ENCODE results near the gene BIN1.
A peak's percentile ranks its signal among the peaks of the same experiment; 100 is the strongest.
"Not testable (repeated sequence)": the region's sequence is repeated elsewhere in the genome, so short reads cannot be mapped to it uniquely, and the experiment has no call there.

Gene BIN1

GRCh38 chr2:127034051-127034450 lies 72.9 kb downstream of the BIN1 start:
- ATAC-seq (no peak), DNase-seq (ENCODE audit: low spot score in 2 of 2) (no peak)
- Mint-ChIP-seq H3K4me1 (peaks cover 12% of the 10 kb centered on the region), H3K36me3 (no peaks in the 10 kb centered on the region), H3K9me3 (no peaks in the 10 kb centered on the region), H3K4me3 (no peak overlapping the region), H3K27ac (no peak overlapping the region)

- Mint-ChIP-seq H3K9me3 (no peaks in the 10 kb centered on the region), H3K36me3 (no peaks in the 10 kb centered on the region), H3K27ac (no peak overlapping the region), H3K4me3 (no peak overlapping the region), H3K4me1 (peaks cover 4% of the 10 kb centered on the region)
- peak in 1 of 2 donors; percentile 22 for DNase-seq (ENCODE audit: low spot score in 2 of 2)
- ATAC-seq, result no peak
These were observed 74.3 kb downstream of the BIN1 start for GRCh38 chr2:127032621-127033020.

- ATAC-seq (no peak), DNase-seq (ENCODE audit: low spot score in 2 of 2) (no peak)
- H3K4me1 Mint-ChIP-seq, result peaks cover 23% of the 10 kb centered on the region
- peaks cover 1% of the 10 kb centered on the region for H3K9me3 Mint-ChIP-seq
- no peaks in the 10 kb centered on the region for H3K36me3 Mint-ChIP-seq
- no peak overlapping the region for H3K27ac Mint-ChIP-seq
- no peak overlapping the region for H3K4me3 Mint-ChIP-seq
These were observed 77.5 kb downstream of the BIN1 start for GRCh38 chr2:127029350-127030051.

GRCh38 chr2:127028745-127029144 lies 78.2 kb downstream of the BIN1 start:
- H3K36me3 Mint-ChIP-seq; DNase-seq (ENCODE audit: low spot score in 2 of 2); H3K9me3 Mint-ChIP-seq; H3K4me3 Mint-ChIP-seq; ATAC-seq; H3K27ac Mint-ChIP-seq: not testable (repeated sequence)
- peaks cover 25% of the 10 kb centered on the region for H3K4me1 Mint-ChIP-seq

GRCh38 chr2:127027715-127028114 lies 79.2 kb downstream of the BIN1 start:
- H3K4me3 Mint-ChIP-seq, result no peak overlapping the region
- DNase-seq (ENCODE audit: low spot score in 2 of 2), result no peak
- no peaks in the 10 kb centered on the region for H3K36me3 Mint-ChIP-seq
- no peak for ATAC-seq
- peaks cover 8% of the 10 kb centered on the region for H3K9me3 Mint-ChIP-seq
- peaks cover 25% of the 10 kb centered on the region for H3K4me1 Mint-ChIP-seq
- H3K27ac Mint-ChIP-seq, result no peak overlapping the region

GRCh38 chr2:127025359-127026166 lies 81.4 kb downstream of the BIN1 start:
- peak; percentile 98 for ATAC-seq
- Mint-ChIP-seq H3K4me1 (peaks cover 21% of the 10 kb centered on the region), H3K36me3 (no peaks in the 10 kb centered on the region), H3K27ac (no peak overlapping the region), H3K9me3 (peaks cover 8% of the 10 kb centered on the region), H3K4me3 (peak overlapping the region; percentile 68)
- DNase-seq (ENCODE audit: low spot score in 2 of 2), result peak; percentile 58 to 89

- Mint-ChIP-seq H3K27ac (no peak overlapping the region), H3K4me3 (peak overlapping the region; percentile 68), H3K9me3 (peaks cover 8% of the 10 kb centered on the region), H3K36me3 (no peaks in the 10 kb centered on the region), H3K4me1 (peaks cover 21% of the 10 kb centered on the region)
- DNase-seq (ENCODE audit: low spot score in 2 of 2) (peak in 1 of 2 donors; percentile 42), ATAC-seq (peak; percentile 2)
These were observed 82.1 kb downstream of the BIN1 start for GRCh38 chr2:127024769-127025358.

GRCh38 chr2:127023504-127023903 lies 83.5 kb downstream of the BIN1 start:
- ATAC-seq (no peak), DNase-seq (ENCODE audit: low spot score in 2 of 2) (no peak)
- peaks cover 21% of the 10 kb centered on the region for H3K4me1 Mint-ChIP-seq
- no peak overlapping the region for H3K27ac Mint-ChIP-seq
- H3K4me3 Mint-ChIP-seq, result no peak overlapping the region
- no peaks in the 10 kb centered on the region for H3K36me3 Mint-ChIP-seq
- H3K9me3 Mint-ChIP-seq, result peaks cover 8% of the 10 kb centered on the region

- Mint-ChIP-seq H3K27ac (no peak overlapping the region), H3K36me3 (no peaks in the 10 kb centered on the region), H3K4me1 (peaks cover 21% of the 10 kb centered on the region), H3K4me3 (no peak overlapping the region), H3K9me3 (peaks cover 8% of the 10 kb centered on the region)
- ATAC-seq (no peak), DNase-seq (ENCODE audit: low spot score in 2 of 2) (no peak)
These were observed 84.1 kb downstream of the BIN1 start for GRCh38 chr2:127022817-127023216.

GRCh38 chr2:127020536-127020935 lies 86.4 kb downstream of the BIN1 start:
- Mint-ChIP-seq H3K9me3 (peaks cover 8% of the 10 kb centered on the region), H3K4me3 (no peak overlapping the region), H3K36me3 (no peaks in the 10 kb centered on the region), H3K27ac (no peak overlapping the region), H3K4me1 (peaks cover 10% of the 10 kb centered on the region)
- no peak for ATAC-seq
- DNase-seq (ENCODE audit: low spot score in 2 of 2), result peak in 1 of 2 donors; percentile 25

- H3K4me3 Mint-ChIP-seq, result no peak overlapping the region
- ATAC-seq (no peak), DNase-seq (ENCODE audit: low spot score in 2 of 2) (no peak)
- no peaks in the 10 kb centered on the region for H3K4me1 Mint-ChIP-seq
- no peaks in the 10 kb centered on the region for H3K36me3 Mint-ChIP-seq
- H3K9me3 Mint-ChIP-seq, result no peaks in the 10 kb centered on the region
- no peak overlapping the region for H3K27ac Mint-ChIP-seq
These were observed 89.4 kb downstream of the BIN1 start for GRCh38 chr2:127017548-127017947.

GRCh38 chr2:127016329-127016728 lies 90.6 kb downstream of the BIN1 start:
- no peaks in the 10 kb centered on the region for H3K4me1 Mint-ChIP-seq
- no peak overlapping the region for H3K4me3 Mint-ChIP-seq
- DNase-seq (ENCODE audit: low spot score in 2 of 2), result no peak
- no peak overlapping the region for H3K27ac Mint-ChIP-seq
- H3K36me3 Mint-ChIP-seq, result no peaks in the 10 kb centered on the region
- H3K9me3 Mint-ChIP-seq, result no peaks in the 10 kb centered on the region
- no peak for ATAC-seq

GRCh38 chr2:127015106-127015910 lies 91.6 kb downstream of the BIN1 start:
- no peak for ATAC-seq

GRCh38 chr2:127014630-127015029 lies 92.3 kb downstream of the BIN1 start:
- H3K27ac Mint-ChIP-seq, result no peak overlapping the region
- ATAC-seq (peak; percentile 62), DNase-seq (ENCODE audit: low spot score in 2 of 2) (peak in 1 of 2 donors; percentile 35)
- no peak overlapping the region for H3K4me3 Mint-ChIP-seq
- no peaks in the 10 kb centered on the region for H3K9me3 Mint-ChIP-seq
- no peaks in the 10 kb centered on the region for H3K4me1 Mint-ChIP-seq
- no peaks in the 10 kb centered on the region for H3K36me3 Mint-ChIP-seq

More at GRCh38 chr2:127015106-127015910, 91.6 kb downstream of the BIN1 start:
- Mint-ChIP-seq H3K4me3 (no peak overlapping the region), H3K36me3 (no peaks in the 10 kb centered on the region), H3K9me3 (no peaks in the 10 kb centered on the region), H3K27ac (no peak overlapping the region), H3K4me1 (no peaks in the 10 kb centered on the region)
- DNase-seq (ENCODE audit: low spot score in 2 of 2), result peak in 1 of 2 donors; percentile 35

- H3K4me3 Mint-ChIP-seq, result no peak overlapping the region
- DNase-seq (ENCODE audit: low spot score in 2 of 2), result peak in 1 of 2 donors; percentile 44
- no peaks in the 10 kb centered on the region for H3K4me1 Mint-ChIP-seq
- H3K36me3 Mint-ChIP-seq, result no peaks in the 10 kb centered on the region
- ATAC-seq, result no peak
- H3K9me3 Mint-ChIP-seq, result no peaks in the 10 kb centered on the region
- H3K27ac Mint-ChIP-seq, result no peak overlapping the region
These were observed 92.7 kb downstream of the BIN1 start for GRCh38 chr2:127014224-127014623.

Data from stimulated activated effector memory CD8-positive, alpha-beta T cell treated with anti-CD3 and anti-CD28 coated beads, Interleukin-12 subunit alpha, Interleukin-12 subunit beta, amount 100 ng/mL, for 72 hours (primary cell).